ENCODE results near the gene WDR47.

DNA sequence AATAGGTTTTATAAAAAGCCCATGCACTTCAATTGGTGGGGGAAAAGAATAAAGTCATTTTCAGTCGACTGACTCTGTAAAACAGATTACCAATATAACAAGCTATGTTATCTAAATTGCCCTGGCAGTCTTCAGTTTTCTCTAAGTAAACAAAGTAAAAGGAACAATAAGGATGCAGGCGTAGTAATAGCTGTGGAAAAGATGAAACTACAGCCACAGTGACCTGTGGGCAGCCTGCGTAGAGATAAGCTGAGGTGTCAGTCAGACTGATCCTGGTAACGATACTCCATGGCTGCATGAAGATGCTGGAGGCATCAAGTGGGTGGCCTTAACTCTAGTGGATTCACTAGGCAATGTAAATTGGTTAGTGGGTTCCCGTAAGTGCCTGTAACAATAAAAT, 108.0 kb downstream of the WDR47 start:
- TF ChIP-seq POLR2AphosphoS5 (IDR thresholded peaks at IDR 0.05) (no peak), RAD21 (conservative IDR thresholded peaks at IDR 0.05) (no peak), TAF1 (IDR thresholded peaks at IDR 0.05; ENCODE audit: low read depth) (no peak), EZH2 (IDR thresholded peaks at IDR 0.05; ENCODE audit: borderline replicate concordance, insufficient read depth, low read length, poor library complexity, severe bottlenecking) (no peak), EP300 (conservative IDR thresholded peaks at IDR 0.05; ENCODE audit: poor library complexity, severe bottlenecking) (no peak)
- TF ChIP-seq, protein P1, sequence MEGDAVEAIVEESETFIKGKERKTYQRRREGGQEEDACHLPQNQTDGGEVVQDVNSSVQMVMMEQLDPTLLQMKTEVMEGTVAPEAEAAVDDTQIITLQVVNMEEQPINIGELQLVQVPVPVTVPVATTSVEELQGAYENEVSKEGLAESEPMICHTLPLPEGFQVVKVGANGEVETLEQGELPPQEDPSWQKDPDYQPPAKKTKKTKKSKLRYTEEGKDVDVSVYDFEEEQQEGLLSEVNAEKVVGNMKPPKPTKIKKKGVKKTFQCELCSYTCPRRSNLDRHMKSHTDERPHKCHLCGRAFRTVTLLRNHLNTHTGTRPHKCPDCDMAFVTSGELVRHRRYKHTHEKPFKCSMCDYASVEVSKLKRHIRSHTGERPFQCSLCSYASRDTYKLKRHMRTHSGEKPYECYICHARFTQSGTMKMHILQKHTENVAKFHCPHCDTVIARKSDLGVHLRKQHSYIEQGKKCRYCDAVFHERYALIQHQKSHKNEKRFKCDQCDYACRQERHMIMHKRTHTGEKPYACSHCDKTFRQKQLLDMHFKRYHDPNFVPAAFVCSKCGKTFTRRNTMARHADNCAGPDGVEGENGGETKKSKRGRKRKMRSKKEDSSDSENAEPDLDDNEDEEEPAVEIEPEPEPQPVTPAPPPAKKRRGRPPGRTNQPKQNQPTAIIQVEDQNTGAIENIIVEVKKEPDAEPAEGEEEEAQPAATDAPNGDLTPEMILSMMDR (IDR thresholded peaks at IDR 0.05; ENCODE audit: poor library complexity, severe bottlenecking) = no peak
- TF ChIP-seq, protein P2, sequence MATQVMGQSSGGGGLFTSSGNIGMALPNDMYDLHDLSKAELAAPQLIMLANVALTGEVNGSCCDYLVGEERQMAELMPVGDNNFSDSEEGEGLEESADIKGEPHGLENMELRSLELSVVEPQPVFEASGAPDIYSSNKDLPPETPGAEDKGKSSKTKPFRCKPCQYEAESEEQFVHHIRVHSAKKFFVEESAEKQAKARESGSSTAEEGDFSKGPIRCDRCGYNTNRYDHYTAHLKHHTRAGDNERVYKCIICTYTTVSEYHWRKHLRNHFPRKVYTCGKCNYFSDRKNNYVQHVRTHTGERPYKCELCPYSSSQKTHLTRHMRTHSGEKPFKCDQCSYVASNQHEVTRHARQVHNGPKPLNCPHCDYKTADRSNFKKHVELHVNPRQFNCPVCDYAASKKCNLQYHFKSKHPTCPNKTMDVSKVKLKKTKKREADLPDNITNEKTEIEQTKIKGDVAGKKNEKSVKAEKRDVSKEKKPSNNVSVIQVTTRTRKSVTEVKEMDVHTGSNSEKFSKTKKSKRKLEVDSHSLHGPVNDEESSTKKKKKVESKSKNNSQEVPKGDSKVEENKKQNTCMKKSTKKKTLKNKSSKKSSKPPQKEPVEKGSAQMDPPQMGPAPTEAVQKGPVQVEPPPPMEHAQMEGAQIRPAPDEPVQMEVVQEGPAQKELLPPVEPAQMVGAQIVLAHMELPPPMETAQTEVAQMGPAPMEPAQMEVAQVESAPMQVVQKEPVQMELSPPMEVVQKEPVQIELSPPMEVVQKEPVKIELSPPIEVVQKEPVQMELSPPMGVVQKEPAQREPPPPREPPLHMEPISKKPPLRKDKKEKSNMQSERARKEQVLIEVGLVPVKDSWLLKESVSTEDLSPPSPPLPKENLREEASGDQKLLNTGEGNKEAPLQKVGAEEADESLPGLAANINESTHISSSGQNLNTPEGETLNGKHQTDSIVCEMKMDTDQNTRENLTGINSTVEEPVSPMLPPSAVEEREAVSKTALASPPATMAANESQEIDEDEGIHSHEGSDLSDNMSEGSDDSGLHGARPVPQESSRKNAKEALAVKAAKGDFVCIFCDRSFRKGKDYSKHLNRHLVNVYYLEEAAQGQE (IDR thresholded peaks at IDR 0.05; ENCODE audit: borderline replicate concordance) = no peak

All from neural cell (in vitro differentiated cells).